GM19455 (cell line): Measurements from ENCODE around the gene NCOA1.
A peak's percentile ranks its signal among the peaks of the same experiment; 100 is the strongest.
"Not testable (repeated sequence)": the region's sequence is repeated elsewhere in the genome, so short reads cannot be mapped to it uniquely, and the experiment has no call there.

Experiments
- ATAC-seq: cut with Tn5 transposase; IDR thresholded peaks from one replicate; pipeline ENCODE4 v1.9.1; 2021; ENCODE audit not compliant: unreplicated experiment

Gene NCOA1

DNA sequence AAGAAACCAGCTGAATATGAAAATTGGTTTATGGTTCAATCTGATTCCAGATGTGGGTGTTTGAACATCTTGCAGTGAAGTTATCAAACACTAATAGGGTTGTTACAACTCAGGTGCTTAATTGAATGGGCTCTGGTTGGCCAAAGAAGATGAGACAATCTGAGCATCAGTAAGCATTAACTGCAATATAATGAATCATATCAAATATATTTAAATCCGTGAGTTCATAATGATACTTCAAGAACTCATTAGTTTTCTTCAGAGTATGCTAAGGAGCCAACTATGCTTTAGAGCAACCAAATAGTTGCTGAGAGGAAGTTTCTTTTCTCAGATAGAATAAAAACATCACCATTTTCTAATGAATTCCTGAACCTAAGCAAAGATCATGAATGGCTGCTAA lies 79.2 kb downstream of the NCOA1 start:
- no peak for ATAC-seq

DNA sequence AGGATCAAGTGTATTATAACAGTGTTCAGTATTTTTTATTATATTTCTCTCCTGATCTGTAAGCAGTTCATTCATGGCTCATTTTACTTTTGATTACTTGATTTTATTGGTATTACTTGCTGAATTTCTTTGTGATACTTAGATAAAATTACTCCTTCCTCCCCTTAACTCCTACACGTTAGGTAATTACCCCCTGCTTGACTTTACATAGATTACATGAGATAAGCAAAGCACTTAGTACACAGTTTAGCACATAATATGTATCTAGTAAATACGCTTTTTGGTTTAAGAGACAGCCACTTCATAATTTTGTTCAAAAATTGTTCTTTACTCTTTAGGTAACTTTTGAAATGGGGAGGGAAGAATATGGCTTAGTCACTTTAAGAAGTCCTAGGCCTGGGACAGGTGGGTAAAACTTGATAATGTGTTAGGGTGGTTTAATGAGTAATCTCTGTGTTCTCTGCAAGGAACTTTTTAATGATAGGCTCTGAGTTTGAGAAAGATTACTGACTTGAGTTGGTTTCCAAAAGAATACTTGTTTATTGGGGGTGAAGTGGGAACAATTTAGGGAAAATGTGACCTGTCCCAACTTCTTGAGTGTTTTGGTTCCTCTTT lies 80.9 kb downstream of the NCOA1 start:
- ATAC-seq, result no peak

DNA sequence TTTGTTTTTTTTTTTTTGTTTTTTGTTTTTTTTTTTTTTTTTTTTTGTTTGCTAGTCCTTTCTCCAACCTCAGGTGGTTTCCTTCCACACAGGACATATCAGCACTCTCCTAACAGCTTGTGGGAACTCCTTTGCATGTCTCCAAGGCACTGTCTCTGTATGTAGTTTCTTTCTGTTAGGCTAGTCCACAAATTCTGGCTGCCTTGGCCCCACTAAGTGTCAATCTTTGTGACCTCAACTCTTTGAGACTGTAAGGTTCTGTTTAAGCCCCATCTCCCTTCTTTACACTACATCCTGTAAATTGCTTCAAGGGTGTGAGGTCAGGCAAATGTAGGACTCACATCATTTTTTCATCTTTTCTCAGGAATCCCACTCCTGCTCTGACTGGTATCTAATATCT lies 85.1 kb downstream of the NCOA1 start:
- no peak for ATAC-seq

DNA sequence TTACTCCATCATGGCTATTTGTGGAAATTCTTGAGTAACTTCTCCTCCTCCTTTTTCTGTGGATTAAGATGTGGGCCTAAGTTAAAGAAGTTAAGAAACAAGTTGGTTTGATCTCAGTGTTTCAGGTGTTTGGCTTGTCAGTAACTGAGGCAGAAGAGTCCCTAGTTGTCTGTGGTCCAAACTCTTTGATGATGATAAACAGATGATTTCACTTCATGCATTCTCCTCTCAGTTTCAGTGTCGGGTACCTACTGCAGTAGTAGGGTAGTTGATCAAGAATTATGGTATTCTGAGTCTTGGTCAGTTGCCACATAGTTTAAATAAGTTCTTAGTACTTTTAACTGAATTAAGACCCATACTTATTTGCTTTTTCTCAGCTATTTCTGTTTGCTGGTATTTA lies 85.6 kb downstream of the NCOA1 start:
- ATAC-seq, result no peak

DNA sequence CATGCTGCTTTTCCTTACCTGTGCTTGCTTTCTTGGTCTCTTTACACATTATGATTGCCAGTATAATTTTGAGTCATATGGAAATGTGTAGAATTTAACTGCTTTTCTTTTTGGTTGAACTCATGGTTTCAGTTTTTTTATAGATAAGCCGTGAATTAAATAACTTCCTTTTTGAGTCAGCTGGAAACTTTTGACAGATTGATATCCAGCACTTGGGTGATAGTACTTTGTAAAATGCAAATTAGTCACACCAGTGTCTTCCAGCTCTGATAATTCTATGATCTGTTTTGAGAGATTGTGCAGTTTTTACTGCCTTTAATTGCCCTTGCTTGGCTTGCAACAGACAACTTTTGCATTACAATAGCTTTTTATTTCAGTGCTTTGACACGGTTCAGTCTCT lies 86.4 kb downstream of the NCOA1 start:
- peak; percentile 67 for ATAC-seq

DNA sequence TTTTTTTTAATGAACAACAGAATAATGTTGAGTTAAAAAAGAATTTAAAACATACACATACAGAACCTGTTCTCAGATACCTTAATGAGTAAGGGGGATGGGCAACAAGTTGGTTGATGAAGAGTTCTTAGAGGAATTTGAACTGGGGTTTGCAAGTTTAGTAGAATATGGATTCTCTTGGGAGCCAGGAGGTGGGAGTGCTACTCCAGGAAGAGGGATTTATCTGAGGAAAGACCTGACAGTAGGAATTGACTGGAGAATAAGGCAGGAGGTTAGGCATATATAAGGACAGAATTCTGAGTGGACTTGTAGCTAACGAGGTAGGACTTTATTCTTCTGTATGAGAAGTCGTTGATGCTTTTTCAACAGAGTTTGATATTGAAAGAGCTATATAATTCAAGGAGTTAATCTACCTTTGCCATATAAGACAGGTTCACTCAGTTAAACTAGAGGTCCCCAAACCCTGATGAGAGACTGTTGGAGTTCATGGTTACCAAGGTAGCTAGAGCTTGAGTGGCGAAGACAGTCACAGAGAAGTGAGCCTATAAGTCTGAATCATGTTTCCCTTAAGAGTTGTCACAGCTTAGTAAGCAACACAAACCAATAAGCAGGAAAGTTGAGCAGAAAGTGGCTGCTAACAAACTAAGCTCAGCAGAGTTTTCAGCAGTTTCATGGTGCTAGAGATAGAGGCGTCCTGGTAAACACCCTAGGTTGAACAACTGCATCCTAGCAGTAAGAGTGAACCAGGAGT lies 88.2 kb downstream of the NCOA1 start:
- ATAC-seq, result no peak

DNA sequence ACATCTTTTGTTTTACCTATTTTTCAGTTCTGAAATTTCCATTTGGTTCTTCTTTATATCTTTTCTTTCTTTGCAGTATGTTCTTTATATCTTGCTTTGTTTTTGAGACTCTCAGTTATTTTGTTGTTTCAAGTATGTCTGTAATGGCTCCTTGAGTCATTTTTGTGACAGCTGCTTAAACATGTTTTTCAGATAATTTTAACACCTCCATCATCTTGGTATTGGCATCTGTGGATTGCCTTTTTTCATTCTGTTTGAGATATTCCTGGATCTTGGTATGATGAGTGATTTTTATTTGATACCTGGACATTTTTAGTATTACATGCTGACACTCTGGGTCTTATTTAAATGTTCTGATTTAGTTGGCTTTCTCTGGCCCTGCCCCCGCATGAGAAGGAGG lies 89.5 kb downstream of the NCOA1 start:
- no peak for ATAC-seq

DNA sequence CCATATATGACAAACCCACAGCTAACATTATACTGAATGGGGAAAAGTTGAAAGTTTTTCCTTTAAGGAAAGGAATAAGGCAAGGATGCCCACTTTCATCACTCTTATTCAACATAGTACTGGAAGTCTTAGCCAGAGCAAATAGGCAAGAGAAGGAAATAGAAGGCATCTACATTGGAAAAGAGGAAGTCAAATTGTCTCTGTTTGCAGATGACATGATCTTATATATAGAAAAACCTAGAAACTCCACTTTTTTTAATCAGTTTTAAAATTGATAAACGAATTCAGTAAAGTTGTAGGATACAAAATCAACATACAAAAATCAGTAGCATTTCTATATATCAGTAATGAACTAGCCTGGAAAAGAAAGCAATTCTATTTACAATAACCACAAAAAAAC lies 90.9 kb downstream of the NCOA1 start:
- ATAC-seq, result not testable (repeated sequence)

DNA sequence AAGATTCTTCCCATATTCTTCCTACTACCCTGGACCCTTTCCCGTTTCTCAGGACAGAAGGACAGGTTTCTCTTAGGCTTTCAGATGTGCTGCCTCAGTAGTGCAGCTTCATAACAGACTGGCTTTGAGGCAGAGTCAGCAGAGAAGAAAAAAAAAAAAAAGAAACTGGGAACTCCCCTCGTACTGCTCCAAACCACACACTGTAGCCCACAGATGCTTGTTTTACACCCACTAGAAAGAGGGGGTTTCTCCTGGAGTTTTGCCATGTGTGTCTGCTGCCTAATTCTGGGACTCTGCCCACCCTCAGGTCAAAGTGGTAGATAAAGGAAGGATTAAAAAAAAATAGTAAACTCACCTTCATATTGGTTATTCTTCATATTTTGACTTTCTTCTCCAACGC lies 95.9 kb downstream of the NCOA1 start:
- no peak for ATAC-seq

DNA sequence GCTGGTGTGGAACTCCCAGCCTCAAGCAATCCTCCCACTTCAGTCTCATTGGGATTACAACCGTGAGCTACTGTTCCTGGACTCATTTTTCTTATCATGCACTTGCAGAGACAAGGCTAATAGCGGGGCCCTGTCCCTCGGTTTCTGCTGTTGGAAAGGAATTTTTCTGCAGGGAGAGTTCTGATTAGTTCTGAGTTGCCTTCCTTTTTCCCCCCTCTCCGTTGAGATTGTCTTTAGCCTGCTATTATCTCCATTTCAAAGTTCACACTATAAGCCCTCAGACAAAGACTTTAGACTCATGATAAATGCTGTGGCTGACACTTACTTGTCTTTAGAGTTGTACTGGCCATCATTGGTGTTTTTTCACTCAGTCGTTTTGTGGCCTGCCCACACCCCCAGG lies 97.2 kb downstream of the NCOA1 start:
- no peak for ATAC-seq

DNA sequence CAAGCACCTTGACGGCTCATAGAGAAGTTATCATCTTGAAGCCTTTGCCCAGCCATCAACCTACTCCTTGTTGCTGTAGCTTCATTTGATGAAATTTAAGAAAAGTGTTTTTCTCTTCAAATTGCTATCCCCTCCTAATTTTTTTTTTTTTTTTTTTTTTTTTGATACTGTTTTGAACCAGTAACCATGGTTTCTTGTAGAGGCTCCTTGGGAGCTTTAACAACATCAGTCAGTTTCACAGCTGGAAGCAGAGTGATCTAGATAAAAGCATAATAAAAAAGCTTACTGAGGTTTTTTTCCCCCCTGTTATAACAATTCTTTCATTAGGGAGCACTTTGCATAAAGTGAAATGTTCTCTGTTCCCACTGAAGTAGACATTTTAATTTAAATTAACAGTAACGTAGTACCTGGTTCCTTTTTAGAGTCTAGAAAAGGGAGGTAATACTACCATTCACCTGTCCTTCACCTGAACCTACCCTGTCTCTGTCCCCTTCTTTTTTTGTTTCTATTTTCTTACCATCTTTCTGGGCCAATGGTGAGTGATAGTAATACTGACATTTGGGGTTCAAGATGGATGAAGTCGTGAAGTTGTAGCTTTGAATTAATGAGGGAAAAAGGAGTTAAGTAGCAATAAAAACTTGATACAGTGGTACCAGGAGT lies 101.5 kb downstream of the NCOA1 start:
- ATAC-seq, result no peak

DNA sequence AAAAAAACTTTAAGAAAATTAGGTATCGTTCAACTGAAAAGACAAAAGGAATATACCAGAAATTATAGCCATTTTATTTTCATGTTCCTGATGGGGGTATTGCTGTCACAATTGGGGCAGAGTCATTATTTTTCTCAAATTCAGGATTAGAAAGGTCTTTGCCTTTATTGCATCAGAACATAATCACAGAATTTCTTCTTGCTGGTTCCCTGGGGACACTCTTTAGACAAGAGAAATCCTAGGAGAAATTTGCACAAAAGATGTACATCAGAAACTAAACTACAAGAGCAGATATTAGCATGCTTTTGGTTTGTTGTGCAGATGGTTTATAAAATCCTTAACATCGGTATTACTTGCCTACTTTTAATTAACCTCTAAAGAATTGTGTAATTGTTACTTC lies 103.2 kb downstream of the NCOA1 start:
- ATAC-seq, result no peak

DNA sequence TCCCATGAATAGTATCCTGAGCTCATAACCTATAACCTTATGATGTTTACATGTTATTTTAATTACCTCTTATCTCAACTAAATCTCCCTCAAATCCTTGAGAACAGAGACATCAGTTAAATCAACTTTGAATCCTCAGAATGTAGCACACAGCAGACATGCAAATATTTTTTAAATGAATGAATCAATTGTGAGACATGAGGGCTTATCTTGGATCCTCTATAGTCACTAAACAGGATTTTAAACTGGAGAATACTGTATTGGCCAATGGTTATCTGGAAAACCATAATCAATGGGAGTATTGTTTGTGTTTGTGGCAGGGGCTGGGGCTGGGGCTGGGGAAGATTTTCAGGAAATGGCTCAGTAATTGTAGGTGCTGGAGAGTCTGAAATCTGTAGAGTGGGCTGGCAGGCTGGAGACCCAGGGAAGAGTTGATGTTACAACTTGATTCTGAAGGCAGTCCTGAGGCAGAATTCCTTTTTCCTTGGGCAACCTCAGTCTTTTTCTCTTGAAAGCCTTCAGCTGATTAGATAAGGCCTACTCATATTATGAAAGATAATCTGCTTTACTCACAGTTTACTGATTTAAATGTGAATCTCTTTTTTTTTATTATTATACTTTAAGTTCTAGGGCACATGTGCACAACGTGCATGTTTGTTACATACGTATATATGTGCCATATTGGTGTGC lies 106.3 kb downstream of the NCOA1 start:
- ATAC-seq, result no peak

DNA sequence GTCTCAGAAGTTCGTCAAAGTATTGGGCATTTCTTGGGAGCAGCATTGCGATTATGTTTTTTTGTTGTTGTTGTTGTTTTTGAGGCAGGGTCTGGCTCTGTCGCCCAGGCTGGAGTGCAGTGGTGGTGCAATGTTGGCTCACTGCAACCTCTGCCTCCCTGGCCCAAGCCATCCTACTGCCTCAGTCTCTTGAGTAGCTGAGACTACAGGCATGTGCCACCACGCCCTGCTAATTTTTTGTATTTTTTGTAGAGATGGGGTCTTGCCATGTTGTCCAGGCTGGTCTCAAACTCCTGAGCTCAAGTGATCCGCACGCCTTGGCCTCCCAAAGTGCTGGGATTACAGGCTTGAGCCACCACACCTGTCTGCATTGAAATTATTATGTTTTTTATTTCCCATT lies 109.1 kb downstream of the NCOA1 start:
- not testable (repeated sequence) for ATAC-seq

DNA sequence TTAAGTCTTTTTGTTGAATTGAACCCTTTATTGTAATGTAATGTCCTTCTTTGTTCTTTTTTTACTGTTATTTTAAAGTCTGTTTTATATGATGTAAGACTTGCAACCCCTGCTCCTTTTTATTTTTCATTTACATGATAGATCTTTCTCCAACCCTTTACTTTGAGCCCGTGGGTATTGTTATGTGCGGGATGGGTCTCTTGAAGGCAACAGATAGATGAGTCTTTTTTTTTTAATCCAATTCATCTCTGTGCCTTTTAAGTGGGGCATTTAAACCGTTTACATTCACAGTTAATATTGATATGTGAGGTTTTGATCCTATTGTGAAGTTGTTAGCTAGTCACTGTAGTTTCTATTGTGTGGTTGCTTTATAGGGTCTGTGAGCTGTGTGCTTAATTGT lies 120.6 kb downstream of the NCOA1 start:
- ATAC-seq, result no peak

DNA sequence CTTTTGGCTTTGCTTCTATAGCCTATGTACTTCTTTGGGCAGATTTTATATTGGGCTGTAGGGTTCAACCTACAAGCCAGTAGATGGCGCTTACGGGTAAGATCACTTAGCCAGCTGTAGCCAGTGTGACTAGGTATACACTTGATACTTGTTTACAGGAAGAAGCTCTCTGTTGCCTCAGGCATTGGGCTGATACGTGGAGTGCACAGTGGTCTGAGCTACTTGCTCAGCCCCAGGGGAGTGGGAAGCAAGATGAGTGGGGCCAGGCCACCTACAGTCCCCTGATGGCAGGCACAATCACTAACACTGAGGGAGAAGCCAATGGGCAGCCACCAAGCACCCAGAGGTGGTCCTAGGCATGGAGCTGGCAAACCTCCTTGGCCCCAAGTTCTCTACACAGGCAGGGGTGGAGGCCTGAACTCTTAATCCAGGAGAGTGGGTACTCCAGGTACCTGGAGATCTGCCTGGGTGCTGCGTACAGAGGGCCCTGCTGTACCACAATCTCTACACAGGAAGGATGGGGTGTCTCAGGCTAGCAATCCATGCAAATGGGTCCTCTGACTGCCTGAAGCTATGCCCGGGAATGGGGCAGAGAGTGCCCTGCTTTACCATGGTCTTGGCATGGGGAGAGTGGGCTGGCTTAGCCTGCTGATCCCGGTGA lies 122.2 kb downstream of the NCOA1 start:
- peak; percentile 77 for ATAC-seq

DNA sequence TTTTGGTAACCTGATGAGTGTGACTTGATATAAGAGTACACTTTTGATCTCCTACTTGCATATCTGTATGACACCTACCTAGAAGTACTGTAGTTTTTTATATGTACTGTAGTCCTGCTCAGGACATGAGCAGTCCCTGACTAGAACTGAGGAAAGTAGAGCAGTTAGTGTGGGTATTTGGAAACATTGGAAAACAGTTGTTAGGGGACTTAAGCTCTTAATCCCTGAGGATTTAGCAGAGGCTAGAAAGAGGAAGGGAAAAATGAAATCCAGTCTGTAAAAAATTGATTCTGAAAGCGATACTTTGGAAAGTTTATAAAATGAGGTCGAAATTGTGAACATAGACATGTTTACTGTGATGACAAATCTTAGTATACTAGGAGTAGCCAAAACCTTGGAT lies 125.6 kb downstream of the NCOA1 start:
- ATAC-seq, result no peak

DNA sequence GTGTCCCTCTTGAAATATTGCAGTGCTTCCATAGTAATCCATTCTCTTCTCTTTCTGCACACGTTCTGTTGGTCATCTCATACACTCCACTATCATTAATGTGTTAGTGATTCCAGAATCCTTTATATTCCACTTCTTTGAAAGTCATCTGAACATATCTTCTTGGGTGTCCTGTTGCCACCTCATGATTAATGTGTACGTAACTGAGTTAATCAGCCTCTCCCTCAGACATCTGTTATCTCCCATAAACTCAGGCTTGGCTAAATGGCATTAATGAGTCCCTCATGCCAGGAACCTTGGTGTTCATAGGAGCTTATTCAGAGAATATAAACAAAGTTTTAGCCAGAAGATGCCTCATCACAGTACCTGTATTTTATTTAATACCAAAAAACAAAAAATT lies 126.4 kb downstream of the NCOA1 start:
- no peak for ATAC-seq

DNA sequence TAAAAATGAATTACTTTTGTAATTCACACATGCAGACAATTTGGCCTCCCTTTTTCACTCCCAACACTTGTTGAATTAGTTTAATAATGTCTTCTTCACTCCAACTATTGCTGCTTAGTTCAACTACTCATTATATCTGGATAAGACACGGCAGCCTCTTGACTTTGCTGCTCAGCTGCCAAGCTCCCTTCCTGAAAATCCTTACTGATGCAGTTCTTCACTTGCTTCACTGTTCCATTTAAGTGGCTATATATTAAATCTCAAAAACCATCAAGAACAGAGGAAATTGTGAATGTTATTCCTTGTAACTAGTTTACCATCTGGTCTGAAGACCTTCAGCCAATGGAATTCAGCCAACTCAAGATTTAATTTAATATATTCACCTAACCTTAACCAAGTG lies 127.1 kb downstream of the NCOA1 start:
- no peak for ATAC-seq

DNA sequence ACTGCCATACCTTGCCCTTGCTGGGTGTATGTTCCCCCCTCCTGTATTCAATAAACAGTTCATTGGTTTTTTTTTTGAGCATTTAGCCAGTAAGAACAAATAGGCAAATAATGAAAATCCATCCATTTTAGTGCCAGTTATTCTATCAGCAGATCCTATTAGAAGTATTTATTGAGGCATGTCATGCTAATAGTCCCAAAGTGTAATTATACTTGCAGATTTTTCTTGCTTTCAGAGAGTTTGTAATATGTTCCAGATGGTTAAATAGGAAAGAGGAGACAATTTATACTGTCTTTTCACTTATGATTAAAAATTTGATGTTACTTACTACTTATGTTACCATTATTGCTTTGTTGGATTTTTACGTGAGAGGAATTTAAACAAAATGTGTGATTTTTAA lies 127.6 kb downstream of the NCOA1 start:
- no peak for ATAC-seq

DNA sequence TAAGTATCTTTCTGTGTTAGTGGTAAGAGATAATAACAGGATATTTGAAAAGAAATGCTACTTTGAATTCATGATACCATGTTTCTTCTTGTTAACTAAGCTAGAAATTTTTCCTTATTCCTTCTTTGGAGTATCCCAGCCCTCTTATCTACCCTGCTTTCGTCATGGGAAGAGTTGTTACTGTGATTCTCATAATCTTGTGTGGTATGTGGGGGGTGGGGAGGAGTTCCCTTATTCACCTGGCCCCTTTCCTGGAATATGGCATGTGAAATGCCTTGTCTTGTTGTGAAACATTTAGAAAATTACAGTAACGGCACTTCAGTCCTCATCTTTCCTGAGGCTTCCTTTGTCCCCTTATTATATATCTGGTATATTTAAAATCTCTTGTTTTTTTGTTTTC lies 129.9 kb downstream of the NCOA1 start:
- ATAC-seq, result no peak
